ENCODE measurements around the gene MYB.

The MYB gene

GRCh38 chr6:135191508-135192255 is 10.6 kb downstream of the MYB start:
- no peak for DNase-seq

DNA sequence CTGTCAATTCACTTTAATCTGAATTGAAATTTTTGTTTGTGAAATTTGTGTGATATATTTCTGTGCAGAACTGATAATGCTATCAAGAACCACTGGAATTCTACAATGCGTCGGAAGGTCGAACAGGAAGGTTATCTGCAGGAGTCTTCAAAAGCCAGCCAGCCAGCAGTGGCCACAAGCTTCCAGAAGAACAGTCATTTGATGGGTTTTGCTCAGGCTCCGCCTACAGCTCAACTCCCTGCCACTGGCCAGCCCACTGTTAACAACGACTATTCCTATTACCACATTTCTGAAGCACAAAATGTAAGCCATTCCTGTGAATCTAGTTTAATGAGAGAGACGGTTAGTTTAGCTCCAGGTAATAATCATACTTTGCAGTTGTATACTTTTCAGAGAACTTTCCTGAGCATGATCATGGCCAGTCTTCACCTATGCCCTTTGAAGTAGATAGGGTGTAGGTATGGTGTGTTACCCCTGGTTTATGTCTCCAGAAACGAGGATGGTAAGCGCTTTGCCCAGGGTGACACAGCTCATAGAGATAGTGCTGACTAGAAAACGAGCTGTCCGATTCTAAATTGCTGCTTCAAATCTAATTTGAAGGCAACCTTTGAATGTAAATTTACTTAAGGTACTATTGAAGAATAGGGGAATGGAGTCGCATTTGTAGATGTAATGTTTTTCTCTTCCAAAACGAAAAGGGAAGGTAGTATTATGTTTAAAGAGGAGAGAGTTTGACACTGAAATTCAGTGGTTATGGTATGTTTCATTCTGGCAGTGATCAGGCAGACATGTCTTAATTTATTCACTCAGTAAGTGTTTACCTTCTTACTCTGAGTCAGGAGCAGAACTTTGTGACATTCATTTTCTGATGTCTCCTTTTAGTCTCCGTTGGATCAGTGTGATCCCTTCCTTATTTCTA is 11.4 kb downstream of the MYB start:
- no peak for DNase-seq

- DNase-seq = no peak
Observed at GRCh38 chr6:135193221-135193620, 12.1 kb downstream of the MYB start.

GRCh38 chr6:135195041-135195440 is 13.9 kb downstream of the MYB start:
- DNase-seq = no peak

- DNase-seq = no peak
Observed at GRCh38 chr6:135195522-135195921, 14.4 kb downstream of the MYB start.

- no peak for DNase-seq
Observed at GRCh38 chr6:135196739-135197510, 15.8 kb downstream of the MYB start.

DNA sequence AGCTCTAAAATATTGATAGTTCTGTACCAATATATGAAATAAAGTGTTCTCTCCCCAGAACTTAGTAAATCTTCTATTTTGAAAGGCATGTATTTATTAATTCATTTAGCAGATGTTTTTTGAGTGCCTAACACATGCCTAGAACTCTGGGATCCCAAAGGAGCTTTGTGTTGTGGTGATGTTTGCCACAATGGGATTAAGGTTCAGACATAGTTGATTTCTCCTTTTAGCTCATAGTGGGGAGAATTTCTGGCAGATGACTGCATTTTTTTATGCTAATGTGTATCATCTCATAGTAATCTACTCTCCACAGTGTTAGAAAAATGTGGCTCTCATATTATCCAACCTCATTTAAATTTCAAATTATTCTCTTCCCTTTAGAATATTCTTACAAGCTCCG is 21.7 kb downstream of the MYB start:
- no peak for DNase-seq

- DNase-seq = no peak
Observed at GRCh38 chr6:135204951-135205350, 23.8 kb downstream of the MYB start.

- DNase-seq = no peak
Observed at GRCh38 chr6:135209803-135210202, 28.7 kb downstream of the MYB start.

DNA sequence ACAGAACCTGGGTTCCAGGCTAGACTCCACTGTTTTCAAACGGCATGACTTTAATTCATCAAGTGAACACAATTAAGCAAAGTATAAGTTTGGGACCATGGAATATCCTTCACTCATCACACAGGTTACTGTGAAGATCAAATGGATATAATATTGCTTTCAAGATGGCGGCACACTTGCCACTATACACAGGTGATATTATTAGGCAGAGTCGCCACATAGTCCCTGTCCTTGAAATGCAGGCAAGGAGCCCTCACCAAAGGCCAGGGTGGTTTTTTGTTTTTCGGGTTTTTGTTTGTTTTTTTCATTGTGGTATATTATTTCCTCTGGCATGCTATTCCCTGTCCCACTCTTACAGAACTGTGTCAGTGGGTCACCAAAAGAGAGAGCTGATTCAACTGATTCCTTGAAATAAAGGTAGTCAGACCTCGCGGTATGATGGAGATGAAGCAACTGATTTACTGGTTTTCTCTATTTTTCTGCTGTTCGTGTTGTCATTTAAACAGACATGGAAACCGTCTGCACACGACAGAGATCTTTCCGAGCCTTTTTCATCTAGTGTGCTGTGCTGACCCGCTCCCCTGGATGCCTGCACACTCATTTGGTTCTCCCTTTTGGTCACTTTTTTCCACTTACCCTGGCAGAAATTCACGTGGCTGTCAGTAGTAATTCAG is 29.7 kb downstream of the MYB start:
- DNase-seq = no peak

- no peak for DNase-seq
Observed at GRCh38 chr6:135211306-135211702, 30.2 kb downstream of the MYB start.

DNA sequence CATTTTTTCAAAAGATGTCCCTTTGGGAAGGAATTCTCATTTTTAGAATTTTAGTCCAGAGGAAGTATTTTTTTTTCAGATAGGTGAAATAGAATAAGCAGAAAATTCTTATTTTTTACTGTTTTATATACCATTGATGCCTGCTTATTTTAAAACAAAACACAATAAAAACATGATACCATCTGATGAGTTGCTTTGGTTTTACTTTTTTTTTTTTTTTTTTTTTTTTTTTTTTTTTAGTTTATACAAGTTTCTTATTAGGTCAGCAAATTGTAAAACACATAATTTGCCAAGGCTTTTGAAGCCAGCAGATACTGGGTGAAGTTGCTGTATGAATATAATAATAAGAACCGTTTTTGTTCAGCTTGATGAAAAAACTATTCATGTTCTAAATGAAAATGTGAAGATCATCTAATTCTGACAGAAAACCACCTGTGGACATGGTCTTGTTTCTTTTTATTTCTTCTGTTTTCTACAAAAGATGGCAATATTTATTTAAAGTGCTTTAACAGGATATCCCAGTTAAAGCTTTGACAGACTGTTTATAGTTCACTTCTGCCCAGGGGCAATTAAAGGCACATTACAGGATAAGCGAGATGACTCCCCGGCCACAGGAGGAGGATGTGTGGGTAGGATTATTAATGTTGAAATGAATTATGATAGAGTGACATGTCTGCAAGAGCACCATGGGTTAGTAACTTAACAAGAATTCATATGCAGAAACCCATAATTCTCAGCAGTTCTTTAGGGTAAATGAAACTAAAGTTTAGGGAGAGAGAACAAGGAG is 31.1 kb downstream of the MYB start:
- no peak for DNase-seq

DNA sequence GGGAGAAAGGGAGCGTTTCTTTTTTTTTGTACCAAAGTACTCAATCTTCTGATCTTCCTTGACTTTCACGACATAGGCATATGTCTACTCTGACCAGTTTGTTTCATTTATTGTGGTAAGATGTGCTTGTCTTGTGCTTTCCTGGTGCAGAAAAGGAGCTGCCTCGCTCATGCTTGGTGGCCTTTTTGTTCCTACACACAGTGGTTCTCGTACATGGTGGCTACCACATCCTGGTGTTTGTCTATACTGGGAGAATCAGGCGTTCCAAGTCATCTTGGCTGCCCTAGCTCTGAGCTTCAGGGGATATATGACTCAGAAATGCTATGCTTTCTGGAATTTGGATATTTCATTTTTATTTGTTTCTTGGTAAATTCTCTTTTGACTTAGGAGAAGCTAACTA is 31.8 kb downstream of the MYB start:
- no peak for DNase-seq

GRCh38 chr6:135213616-135214015 is 32.5 kb downstream of the MYB start:
- no peak for DNase-seq

GRCh38 chr6:135215160-135215559 is 34.1 kb downstream of the MYB start:
- no peak for DNase-seq

- no peak for DNase-seq
Observed at GRCh38 chr6:135215563-135215962, 34.5 kb downstream of the MYB start.

DNA sequence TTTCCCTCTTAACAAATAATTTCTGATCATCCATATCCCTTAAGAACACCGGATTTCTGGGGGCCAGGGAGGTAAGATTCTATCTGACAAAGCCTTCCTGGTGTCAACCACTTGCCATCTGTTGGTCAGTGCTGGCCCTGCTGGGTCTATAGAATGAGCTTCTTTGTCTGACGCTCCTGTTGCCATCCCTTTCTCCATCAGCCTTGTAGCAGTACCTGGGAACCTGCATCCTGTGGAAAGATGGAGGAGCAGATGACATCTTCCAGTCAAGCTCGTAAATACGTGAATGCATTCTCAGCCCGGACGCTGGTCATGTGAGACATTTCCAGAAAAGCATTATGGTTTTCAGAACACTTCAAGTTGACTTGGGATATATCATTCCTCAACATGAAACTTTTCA is 36.6 kb downstream of the MYB start:
- no peak for DNase-seq

GRCh38 chr6:135219346-135219745 is 38.2 kb downstream of the MYB start:
- DNase-seq = no peak

DNA sequence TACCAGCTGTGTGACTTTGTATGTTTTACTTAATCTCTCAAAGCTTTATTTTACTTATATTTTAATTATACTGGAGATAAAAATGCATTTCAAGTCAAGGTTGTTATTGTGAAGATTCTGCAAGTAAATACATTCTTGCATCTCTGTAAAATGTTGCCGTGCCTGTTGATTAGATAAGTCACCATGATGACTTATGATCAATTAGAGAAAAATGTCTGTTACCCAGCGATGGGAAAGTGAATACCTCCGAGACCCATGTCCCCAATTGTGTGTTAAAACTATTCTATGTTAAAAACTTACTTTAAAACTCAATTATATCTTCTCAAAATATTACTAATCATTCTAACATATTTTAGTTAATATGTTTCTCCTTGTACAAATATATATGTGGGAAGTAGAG is 39.9 kb downstream of the MYB start:
- DNase-seq = no peak

GRCh38 chr6:135221505-135221904 is 40.4 kb downstream of the MYB start:
- no peak for DNase-seq

DNA sequence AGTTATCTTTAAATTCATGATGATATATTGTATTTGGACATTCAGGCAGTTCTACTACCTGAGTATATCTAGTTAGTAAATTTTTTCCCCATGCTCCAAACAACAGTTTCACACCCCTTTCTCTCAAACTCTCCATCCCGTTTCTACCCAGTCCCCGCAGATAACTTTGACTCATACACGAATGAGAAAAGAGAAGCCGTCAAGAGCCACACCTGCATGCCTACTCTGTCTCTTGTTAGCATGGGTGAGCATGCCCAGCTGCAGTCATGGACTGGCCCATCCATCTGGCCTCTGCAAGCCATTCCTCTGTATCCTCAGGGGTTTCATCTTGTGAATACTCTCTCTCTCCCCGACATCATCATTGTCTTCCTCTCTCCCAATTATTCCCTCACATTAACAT is 41.5 kb downstream of the MYB start:
- no peak for DNase-seq

DNA sequence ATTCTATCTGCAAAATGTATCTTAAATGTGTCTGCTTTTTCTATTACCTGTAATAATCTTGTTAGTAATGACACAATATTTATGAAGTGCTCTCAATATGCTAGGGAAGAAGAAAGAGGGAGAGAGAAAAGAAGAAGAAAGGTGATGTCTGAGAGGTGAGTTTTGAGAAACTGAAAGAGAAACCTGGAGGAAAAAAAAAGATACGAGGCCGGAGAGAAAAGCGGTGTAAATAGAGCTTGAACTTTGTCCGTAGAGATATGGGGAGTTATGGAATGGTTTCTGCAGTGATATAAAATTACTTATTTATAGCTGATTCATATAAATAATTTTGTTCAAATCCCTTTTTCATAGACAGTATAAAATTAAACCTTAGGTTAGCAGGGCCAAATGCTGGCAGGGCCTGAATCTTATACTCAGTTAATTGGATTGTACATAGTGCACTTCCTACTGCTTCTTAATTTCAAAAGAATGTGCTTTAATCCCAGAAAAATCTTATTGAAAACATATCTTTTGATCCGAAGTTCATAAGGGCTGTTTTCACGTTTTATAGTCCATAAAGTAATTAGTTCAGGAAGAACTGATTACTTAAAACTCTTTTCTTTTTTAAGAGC is 43.0 kb downstream of the MYB start:
- no peak for DNase-seq

All from NCI-H1092 (cell line).